WERI-Rb-1 (cell line): Measurements from ENCODE around the gene ZC3H15.

Experiments
- DNase-seq: peaks from one replicate; pipeline ENCODE4 v3.0.0-alpha.2; 2020
- H3K27ac ChIP-seq: fragments of 250-450 bp; sonication (Bioruptor Pico); 2 replicates; pipeline ENCODE4 v1.5.1; 2020; ENCODE audit warnings: mild to moderate bottlenecking, moderate library complexity
- H3K27me3 ChIP-seq: fragments of 250-450 bp; sonication (Bioruptor Pico); 2 replicates; pipeline ENCODE4 v1.5.1; 2021; ENCODE audit warnings: mild to moderate bottlenecking, low read depth, moderate library complexity; ENCODE audit not compliant: insufficient read depth, severe bottlenecking
- H3K36me3 ChIP-seq: fragments of 250-450 bp; sonication (Bioruptor Pico); 2 replicates; pipeline ENCODE4 v1.5.1; 2020; ENCODE audit warnings: mild to moderate bottlenecking, moderate library complexity
- H3K4me3 ChIP-seq: 2 replicates; pipeline ENCODE4 v1.5.1; 2011; ENCODE audit warnings: low read depth, mild to moderate bottlenecking, control low read depth, low read length
- H3K9me3 ChIP-seq: fragments of 250-450 bp; sonication (Bioruptor Pico); 2 replicates; pipeline ENCODE4 v1.5.1; 2021; ENCODE audit warnings: mild to moderate bottlenecking, moderate library complexity; ENCODE audit not compliant: severe bottlenecking
- TF ChIP-seq, protein P1 (sequence below): IDR thresholded peaks from 2 replicates; pipeline ENCODE4 v1.5.1; 2011; ENCODE audit warnings: low read depth, mild to moderate bottlenecking, control low read depth, inconsistent platforms, low read length

ZC3H15 gene

DNA sequence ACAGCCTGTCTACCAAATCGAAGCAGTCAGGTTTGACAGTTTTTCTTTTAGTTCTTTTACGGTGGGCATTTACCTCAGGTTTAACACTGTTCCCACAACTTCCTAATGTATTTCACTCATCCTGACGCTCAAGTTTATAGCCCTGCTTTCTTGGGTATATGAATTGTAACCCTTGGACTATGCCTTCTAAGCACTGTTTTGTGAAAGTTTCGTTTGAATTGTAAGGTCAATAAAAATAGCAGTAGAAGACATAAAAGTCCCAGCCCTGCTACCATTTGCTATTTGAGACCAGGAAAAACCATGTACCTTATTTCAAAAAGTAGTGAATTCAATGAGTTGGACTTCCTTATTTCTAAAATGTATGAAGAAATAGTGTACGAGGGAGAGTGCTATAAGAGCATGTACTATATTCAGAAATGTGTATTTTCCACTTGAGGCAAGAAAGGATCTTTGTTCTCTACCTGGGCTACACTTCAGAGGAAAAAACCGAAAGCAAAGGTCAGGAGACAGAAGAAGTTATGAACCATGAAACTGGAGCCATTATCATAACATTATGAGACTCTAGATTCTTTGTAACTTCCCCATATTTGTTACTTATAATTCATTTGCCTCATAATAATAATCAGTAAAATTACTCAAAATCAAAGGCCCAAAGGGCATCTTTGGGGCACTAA lies 1.9 kb upstream of the ZC3H15 start:
- no peak for DNase-seq
- no peak overlapping the region for H3K4me3 ChIP-seq
- H3K36me3 ChIP-seq, result peaks cover 3% of the 10 kb centered on the region; the same call in 1 of the 2 replicates
- TF ChIP-seq, protein P1, sequence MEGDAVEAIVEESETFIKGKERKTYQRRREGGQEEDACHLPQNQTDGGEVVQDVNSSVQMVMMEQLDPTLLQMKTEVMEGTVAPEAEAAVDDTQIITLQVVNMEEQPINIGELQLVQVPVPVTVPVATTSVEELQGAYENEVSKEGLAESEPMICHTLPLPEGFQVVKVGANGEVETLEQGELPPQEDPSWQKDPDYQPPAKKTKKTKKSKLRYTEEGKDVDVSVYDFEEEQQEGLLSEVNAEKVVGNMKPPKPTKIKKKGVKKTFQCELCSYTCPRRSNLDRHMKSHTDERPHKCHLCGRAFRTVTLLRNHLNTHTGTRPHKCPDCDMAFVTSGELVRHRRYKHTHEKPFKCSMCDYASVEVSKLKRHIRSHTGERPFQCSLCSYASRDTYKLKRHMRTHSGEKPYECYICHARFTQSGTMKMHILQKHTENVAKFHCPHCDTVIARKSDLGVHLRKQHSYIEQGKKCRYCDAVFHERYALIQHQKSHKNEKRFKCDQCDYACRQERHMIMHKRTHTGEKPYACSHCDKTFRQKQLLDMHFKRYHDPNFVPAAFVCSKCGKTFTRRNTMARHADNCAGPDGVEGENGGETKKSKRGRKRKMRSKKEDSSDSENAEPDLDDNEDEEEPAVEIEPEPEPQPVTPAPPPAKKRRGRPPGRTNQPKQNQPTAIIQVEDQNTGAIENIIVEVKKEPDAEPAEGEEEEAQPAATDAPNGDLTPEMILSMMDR, result no peak
- H3K27ac ChIP-seq, result no peak overlapping the region
- H3K27me3 ChIP-seq, result no peaks in the 10 kb centered on the region
- H3K9me3 ChIP-seq, result no peaks in the 10 kb centered on the region

DNA sequence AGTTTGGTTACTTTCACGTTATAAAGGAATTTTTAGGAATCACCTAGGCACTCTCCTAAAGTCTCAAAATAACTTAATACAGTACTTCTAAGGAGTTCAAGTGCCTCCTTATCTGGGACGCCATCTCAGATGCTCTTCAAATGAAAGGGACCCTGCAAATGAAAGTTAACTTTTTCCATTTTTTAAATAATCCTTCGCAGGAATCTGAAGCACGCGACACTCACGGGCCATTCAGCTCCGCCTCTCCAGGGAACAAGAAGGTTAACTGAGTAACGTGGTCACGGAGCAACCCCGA lies 537 bp upstream of the ZC3H15 start:
- no peaks in the 10 kb centered on the region for H3K9me3 ChIP-seq
- H3K27ac ChIP-seq, result peak overlapping the region; percentile 88
- H3K36me3 ChIP-seq, result peaks cover 3% of the 10 kb centered on the region; the same call in 1 of the 2 replicates
- DNase-seq, result no peak
- TF ChIP-seq, protein P1, result no peak
- peak overlapping the region; percentile 100 for H3K4me3 ChIP-seq
- no peaks in the 10 kb centered on the region for H3K27me3 ChIP-seq

DNA sequence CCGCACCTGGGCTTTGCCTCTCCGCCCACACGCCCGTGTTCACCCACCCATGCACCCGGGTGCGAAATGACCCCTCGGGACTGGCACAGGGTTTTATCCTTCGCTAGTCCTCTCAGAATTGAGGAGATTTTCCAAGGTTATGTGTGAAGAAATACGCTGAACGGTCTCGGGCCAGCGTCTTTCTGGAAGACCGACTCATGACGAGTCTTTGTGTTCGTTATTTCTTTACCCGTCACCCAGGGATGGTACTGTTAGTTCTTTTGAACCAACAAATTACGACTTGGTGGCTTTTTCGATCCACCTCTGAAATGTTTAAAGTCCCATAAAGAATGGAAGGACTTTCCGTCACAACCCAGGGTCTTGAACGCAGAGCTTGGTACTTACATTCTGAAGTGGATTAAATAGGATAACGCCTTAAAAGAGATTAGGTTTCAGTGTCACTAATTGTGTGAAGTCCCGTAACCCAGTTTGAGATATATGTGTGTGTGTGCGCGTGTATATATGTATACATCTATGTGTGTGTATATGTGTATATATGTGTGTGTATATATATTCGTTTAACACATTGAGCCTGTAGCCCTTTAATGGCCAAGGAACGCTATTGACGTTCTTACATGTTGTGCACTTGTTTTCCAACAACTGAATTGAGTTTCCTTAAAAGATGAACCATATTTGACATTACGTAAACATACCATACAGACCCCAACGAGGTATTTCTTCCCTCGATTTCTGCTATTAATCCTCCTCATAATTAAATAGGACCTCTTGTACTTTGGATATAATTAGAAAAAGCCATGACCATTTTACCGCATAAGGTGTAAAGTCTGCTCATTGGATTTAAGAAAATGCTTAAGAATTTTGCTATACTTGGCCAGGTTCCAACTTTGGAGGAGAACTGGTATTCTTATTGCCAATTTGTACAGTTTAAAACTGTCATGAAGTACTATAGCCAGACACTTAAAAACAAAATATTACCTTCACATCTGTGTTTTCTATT lies 889 bp downstream of the ZC3H15 start:
- TF ChIP-seq, protein P1, result no peak
- peaks cover 3% of the 10 kb centered on the region; the same call in 1 of the 2 replicates for H3K36me3 ChIP-seq
- H3K27me3 ChIP-seq, result no peaks in the 10 kb centered on the region
- H3K27ac ChIP-seq, result peak overlapping the region; percentile 88
- peak overlapping the region; percentile 100 for H3K4me3 ChIP-seq
- no peaks in the 10 kb centered on the region for H3K9me3 ChIP-seq
- DNase-seq, result peak; percentile 7

DNA sequence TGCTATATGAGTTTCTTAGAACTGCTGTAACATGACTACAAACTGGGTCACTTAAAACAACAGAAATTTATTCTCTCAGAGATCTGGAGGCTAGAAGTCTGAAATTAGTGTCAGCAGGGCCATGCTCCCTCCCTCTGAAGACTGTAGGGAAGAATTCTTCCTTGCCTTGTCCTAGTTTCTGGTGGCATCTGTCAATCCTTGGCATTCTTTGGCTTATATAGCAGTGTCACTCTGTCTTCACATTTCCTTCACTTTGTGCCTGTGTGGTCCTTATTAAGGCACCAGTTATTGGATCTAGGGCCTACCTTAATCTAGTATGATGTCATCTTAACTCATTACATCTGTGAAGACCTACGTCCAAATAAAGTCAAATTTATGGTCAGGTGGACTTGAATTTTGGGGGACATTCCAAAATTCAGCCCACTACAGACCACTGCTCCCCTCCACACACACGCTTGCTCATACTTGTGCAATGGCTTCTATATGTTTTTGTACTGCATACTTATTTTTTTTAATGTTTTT lies 7.6 kb downstream of the ZC3H15 start:
- H3K4me3 ChIP-seq, result no peak overlapping the region
- no peak overlapping the region for H3K27ac ChIP-seq
- H3K9me3 ChIP-seq, result no peaks in the 10 kb centered on the region
- H3K36me3 ChIP-seq, result peaks cover 27% of the 10 kb centered on the region
- no peak for DNase-seq
- TF ChIP-seq, protein P1, result no peak
- no peaks in the 10 kb centered on the region for H3K27me3 ChIP-seq

DNA sequence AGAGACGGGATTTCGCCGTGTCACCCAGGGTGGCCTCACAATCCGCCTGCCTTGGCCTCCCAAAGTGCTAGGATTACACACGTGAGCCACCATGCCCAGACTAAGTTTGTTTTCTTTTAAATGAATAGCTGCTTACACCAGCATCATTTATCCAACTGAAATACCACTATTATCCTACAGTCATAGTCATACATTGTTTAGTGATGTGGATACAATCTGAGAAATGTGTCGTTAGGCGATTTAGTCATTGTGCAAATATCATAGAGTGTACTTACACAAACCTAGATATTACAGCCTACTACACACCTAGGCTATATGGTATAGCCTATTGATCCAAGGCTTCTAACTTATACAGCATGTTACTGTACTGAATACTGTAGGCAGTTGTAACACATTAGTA lies 10.3 kb downstream of the ZC3H15 start:
- TF ChIP-seq, protein P1, result no peak
- peaks cover 43% of the 10 kb centered on the region for H3K36me3 ChIP-seq
- H3K4me3 ChIP-seq, result no peak overlapping the region
- no peaks in the 10 kb centered on the region for H3K27me3 ChIP-seq
- H3K27ac ChIP-seq, result no peak overlapping the region
- H3K9me3 ChIP-seq, result no peaks in the 10 kb centered on the region
- DNase-seq, result no peak
